ENCODE measurements around the gene STYK1. TPM values are rescaled to one million over a fixed set of nuclear protein-coding genes. Genes with fewer than 3 reads are reported as not detected.
"Not testable (repeated sequence)": the region's sequence is repeated elsewhere in the genome, so short reads cannot be mapped to it uniquely, and the experiment has no call there.

Gene STYK1
- total RNA-seq, 1 donor from 2014 or later: 0.53 TPM

GRCh38 chr12:10663869-10664268, 10.0 kb downstream of the STYK1 start:
- FAIRE-seq (peak; percentile 40), DNase-seq (ENCODE audit: low read depth) (no peak)
- Histone ChIP-seq H3K36me3 (ENCODE audit: control insufficient read depth, insufficient read depth, low read length) (no peaks in the 10 kb centered on the region), H3K4me3 (ENCODE audit: low read depth, low read length) (no peak overlapping the region), H3K27me3 (ENCODE audit: control insufficient read depth, insufficient read depth, low read length) (no peaks in the 10 kb centered on the region)
- TF ChIP-seq, protein P1, sequence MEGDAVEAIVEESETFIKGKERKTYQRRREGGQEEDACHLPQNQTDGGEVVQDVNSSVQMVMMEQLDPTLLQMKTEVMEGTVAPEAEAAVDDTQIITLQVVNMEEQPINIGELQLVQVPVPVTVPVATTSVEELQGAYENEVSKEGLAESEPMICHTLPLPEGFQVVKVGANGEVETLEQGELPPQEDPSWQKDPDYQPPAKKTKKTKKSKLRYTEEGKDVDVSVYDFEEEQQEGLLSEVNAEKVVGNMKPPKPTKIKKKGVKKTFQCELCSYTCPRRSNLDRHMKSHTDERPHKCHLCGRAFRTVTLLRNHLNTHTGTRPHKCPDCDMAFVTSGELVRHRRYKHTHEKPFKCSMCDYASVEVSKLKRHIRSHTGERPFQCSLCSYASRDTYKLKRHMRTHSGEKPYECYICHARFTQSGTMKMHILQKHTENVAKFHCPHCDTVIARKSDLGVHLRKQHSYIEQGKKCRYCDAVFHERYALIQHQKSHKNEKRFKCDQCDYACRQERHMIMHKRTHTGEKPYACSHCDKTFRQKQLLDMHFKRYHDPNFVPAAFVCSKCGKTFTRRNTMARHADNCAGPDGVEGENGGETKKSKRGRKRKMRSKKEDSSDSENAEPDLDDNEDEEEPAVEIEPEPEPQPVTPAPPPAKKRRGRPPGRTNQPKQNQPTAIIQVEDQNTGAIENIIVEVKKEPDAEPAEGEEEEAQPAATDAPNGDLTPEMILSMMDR (IDR thresholded peaks at IDR 0.05; ENCODE audit: insufficient read depth, low read length, severe bottlenecking): no peak

GRCh38 chr12:10661338-10661737, 12.5 kb downstream of the STYK1 start:
- FAIRE-seq (no peak), DNase-seq (ENCODE audit: low read depth) (peak; percentile 82)
- Histone ChIP-seq H3K27me3 (ENCODE audit: control insufficient read depth, insufficient read depth, low read length) (no peaks in the 10 kb centered on the region), H3K36me3 (ENCODE audit: control insufficient read depth, insufficient read depth, low read length) (no peaks in the 10 kb centered on the region), H3K4me3 (ENCODE audit: low read depth, low read length) (no peak overlapping the region)
- TF ChIP-seq, protein P1 (IDR thresholded peaks at IDR 0.05; ENCODE audit: insufficient read depth, low read length, severe bottlenecking): no peak

DNA sequence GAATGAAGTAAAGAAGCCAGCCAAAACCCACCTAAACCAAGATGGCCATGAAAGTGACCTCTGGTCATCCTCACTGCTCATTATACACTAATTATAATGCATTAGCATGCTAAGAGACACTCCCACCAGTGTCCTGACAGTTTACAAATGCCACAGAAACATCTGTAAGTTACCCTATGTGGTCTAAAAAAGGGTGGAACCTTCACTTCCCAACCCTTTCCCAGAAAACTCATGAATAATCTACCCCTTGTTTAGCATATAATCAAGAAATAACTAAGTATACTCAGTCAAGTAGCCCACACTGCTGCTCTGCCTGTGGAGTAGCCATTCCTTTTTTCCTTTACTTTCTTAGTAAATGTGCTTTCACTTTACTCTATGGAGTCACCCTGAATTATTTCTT, 19.8 kb downstream of the STYK1 start:
- no peaks in the 10 kb centered on the region for H3K36me3 ChIP-seq (ENCODE audit: control insufficient read depth, insufficient read depth, low read length)
- no peak overlapping the region for H3K4me3 ChIP-seq (ENCODE audit: low read depth, low read length)
- FAIRE-seq: no peak
- DNase-seq (ENCODE audit: low read depth): no peak
- no peaks in the 10 kb centered on the region for H3K27me3 ChIP-seq (ENCODE audit: control insufficient read depth, insufficient read depth, low read length)
- TF ChIP-seq, protein P1 (IDR thresholded peaks at IDR 0.05; ENCODE audit: insufficient read depth, low read length, severe bottlenecking): no peak

DNA sequence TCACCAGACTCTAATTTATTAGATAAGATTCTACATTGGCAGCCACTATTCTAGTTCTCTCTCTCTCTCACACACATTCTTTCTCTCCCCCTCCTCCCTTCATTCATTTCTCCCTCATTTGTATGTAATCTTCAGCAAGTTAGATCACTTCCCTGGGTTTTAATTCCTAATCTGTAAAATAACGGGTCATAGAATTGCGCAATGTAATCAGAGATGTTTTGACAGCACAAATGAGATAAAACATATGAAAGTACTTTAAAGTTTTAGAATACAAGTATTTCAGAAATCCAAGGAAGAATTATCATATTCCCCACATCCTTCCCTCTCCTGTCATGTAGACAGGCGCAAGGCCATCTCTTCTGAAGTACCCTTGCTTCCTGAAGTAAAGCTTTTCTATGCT, 21.7 kb downstream of the STYK1 start:
- no peak for FAIRE-seq
- no peaks in the 10 kb centered on the region for H3K27me3 ChIP-seq (ENCODE audit: control insufficient read depth, insufficient read depth, low read length)
- no peak for DNase-seq (ENCODE audit: low read depth)
- no peak overlapping the region for H3K4me3 ChIP-seq (ENCODE audit: low read depth, low read length)
- H3K36me3 ChIP-seq (ENCODE audit: control insufficient read depth, insufficient read depth, low read length): no peaks in the 10 kb centered on the region
- TF ChIP-seq, protein P1 (IDR thresholded peaks at IDR 0.05; ENCODE audit: insufficient read depth, low read length, severe bottlenecking): no peak

- FAIRE-seq; DNase-seq (ENCODE audit: low read depth); H3K36me3 ChIP-seq (ENCODE audit: control insufficient read depth, insufficient read depth, low read length); H3K27me3 ChIP-seq (ENCODE audit: control insufficient read depth, insufficient read depth, low read length); H3K4me3 ChIP-seq (ENCODE audit: low read depth, low read length): not testable (repeated sequence)
Observed at GRCh38 chr12:10646576-10646975, 27.3 kb downstream of the STYK1 start.

DNA sequence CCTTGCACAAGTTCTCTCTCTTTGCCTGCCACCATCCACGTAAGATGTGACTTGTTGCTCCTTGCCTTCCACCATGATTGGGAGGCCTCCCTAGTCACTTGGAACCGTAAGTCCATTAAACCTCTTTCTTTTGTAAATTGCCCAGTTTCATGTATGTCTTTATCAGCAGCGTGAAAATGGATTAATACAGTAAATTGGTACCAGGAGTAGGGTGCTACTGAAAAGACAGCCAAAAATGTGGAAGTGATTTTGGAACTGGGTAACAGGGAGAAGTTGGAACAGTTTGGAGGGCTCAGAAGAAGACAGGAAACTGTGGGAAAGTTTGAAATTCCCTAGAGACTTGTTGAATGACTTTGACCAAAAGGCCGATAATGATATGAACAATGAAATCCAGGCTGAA, 27.9 kb downstream of the STYK1 start:
- DNase-seq (ENCODE audit: low read depth): no peak
- no peaks in the 10 kb centered on the region for H3K27me3 ChIP-seq (ENCODE audit: control insufficient read depth, insufficient read depth, low read length)
- no peak for FAIRE-seq
- no peaks in the 10 kb centered on the region for H3K36me3 ChIP-seq (ENCODE audit: control insufficient read depth, insufficient read depth, low read length)
- TF ChIP-seq, protein P1 (IDR thresholded peaks at IDR 0.05; ENCODE audit: insufficient read depth, low read length, severe bottlenecking): no peak
- no peak overlapping the region for H3K4me3 ChIP-seq (ENCODE audit: low read depth, low read length)

Data from bronchial epithelial cell (primary cell).